HG03457 (cell line): ENCODE results near the gene ZBTB25.

Experiments
- ATAC-seq: cut with Tn5 transposase; IDR thresholded peaks from one replicate; pipeline ENCODE4 v1.9.1; 2021; ENCODE audit warnings: moderate number of reproducible peaks; ENCODE audit not compliant: unreplicated experiment

Gene ZBTB25

GRCh38 chr14:64478634-64479250 is 24.9 kb downstream of the ZBTB25 start:
- ATAC-seq = no peak

DNA sequence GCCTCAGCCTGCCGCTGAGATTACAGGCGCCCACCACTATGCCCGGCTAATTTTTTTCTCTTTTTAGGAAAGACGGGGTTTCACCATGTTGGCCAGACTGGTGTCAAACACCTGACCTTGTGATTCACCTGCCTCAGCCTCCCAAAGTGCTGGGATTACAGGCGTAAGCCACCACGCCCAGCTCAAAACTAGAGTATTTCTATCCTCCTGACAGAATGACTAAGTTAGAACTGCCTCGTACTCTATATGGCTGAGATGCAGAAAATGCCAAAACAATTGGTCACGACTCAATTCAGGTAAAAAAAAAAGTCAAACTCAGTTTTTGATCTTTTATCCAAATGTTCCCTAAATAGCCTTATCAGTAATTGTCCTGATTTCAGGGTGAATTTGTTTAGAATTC is 27.2 kb downstream of the ZBTB25 start:
- no peak for ATAC-seq

DNA sequence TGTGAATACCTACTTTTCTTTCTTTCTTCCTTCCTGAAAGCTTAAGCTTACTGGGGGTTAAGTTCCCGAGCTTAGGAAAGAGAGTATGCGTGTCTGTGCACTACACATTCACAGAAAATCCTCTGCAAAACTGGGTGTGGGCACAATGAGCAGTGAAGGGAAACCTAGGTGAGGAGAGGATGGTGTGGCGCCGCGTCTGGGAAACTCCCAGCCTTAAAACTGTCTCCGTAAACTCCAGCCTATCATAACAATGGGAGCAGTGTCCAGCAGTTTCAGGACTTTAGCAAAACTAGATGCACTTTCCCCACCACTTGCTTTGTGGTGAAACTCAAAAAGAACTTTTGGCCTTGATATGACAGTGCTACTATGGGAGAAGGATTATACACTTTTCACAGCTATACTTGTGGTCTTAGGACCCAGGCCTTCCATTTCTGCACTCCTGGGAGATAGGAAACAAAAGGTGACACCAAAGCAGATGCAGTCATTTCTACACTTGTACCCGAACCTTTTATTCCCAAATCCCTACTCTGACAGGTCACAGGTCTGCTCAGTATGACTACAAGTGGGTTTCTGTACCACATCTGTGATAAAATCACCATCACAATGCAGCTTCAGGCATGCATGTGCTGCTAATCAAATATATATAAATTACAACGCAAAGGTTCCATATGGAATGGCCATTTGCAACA is 27.9 kb downstream of the ZBTB25 start:
- no peak for ATAC-seq

- no peak for ATAC-seq
Measured at GRCh38 chr14:64474698-64475097, 28.9 kb downstream of the ZBTB25 start.

DNA sequence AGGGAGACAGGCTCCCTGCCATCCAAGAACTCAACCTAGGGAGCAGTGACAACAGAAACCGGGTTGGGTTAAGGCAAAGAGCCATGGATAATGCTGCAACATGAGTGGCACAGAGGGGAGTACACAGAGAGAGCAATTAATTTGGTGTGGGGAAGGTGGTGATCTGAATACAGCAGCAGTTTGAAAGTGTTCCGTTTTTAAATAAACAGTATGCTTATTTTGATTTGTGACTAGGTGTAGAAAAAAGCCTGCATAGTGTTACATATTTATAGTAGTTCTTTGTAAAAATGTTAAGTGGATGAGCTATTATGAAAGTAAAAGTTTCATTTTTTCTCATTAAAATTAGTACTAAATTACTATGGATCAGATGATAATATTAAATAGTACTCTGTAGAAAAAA is 29.6 kb downstream of the ZBTB25 start:
- no peak for ATAC-seq

DNA sequence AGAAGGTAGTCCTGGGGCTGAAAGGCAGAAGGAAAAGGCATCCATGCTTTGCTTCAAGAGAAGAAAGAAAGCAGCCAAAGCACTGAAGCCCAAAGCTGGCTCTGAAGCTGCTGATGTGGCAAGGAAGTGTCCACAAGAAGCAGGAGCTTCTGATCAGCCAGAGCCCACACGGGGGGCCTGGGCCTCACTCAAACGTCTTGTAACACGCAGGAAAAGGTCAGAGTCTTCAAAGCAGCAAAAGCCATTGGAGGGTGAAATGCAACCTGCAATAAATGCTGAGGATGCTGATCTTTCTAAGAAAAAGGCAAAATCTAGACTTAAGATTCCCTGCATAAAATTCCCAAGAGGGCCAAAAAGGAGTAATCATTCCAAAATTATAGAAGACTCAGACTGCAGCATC is 35.2 kb downstream of the ZBTB25 start:
- ATAC-seq = no peak

- no peak for ATAC-seq
Measured at GRCh38 chr14:64467566-64467965, 36.1 kb downstream of the ZBTB25 start.

DNA sequence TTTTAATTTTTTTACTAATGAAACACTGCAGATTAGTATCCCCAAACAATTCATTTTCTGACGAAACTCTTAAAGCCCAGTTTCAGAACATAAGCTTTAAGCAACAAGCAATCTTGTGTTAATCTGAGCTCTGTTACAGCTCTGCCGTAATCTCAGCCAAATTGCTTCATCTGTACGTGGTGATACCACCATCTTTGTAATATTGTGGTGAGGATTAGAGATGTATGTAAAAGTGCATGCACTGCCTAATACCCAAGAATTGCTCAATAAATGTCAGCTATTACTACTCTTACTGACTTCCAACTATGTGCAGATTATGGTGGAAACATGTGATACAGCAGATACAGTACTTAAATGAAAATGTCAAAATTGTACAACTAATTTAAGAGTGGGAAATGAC is 36.5 kb downstream of the ZBTB25 start:
- no peak for ATAC-seq

DNA sequence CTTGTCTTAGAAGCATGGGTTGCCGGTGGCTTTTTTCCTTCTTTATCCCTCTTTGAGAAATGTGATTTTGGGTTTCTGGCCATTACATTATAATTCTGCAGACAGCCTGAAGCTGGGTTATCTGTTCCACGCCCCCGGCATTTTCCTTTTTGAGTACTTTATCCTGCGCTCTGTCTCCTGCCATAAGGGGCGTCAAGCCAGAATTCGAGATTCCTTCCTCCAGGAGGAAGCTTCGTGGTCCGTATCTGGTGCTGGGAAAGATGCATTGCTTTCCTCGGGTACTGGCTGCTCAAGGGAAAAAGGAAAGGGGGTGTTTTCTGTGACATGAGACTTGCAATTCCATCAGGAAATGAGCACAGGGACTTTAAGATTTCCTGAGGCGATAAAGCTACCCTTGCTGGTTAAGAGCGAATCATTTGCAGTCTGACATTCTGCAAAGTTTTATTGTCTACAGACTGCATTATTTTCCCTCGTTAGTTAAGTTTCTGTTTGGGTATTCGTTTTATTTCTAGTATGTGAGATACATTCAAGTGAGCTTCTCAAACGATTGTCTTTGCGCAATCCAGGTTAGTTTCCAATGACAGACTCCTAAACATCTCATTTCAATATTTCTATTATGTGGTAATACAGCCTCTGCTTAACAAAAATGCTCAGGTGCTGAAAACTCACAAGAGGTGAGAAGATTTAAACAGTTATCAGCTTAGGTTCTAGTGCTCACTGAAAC is 37.6 kb downstream of the ZBTB25 start:
- no peak for ATAC-seq

DNA sequence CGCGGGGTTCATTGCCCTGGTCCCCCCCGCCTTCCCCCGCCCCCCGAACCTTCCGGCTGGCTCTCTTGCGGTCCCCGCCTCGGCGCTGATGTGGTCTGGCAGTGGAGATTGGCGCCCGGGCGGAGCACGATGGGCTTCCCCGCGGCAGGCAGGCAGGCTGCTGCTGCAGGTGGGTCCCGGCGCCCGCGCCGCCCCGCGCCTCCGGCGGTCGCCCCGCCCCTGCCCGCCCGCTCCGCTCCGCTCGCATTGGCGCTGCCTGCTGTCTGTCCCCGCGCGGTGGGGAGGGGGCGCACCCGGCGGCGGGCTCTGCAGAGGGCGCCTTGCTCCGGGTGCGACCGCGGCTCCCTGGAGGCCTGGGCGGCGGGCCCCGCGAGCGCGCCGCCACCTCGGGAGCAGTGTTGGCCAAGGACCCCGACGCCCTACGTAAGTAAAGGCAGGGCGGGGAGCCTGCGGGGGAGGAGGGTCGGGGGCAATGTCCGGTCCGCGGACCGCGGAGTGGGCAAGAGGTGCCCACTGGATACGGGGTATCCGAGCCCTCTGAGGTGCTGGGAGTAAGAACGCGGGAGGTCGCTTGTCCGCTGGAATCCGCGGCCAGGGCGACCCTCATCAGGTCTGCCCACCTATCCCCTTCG is 38.3 kb downstream of the ZBTB25 start, which contains the start of gene AKAP5:
Gene AKAP5, plus strand, starts transcription at position 309 of the 632 bp plus-strand sequence. CDS start 2,896 bp downstream, outside the sequence.
- no peak for ATAC-seq

DNA sequence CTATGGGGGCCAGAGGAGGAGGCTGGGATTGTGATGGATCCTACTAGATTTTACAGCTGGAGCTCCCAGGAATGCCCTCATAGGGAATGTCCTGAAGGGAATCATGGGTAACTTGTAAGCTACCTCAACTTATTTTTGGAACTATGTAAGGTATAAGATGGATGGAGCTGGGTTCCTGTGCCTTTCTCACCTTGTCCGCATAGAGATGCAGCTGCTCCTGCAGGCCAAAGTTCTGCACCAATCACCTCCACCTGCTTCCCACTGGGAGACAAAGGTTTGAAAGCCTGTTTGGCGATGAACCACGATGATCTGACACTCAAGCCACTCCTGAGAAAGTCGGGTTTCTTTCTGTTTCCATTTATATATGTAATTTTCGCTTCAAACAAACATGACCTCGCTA is 39.0 kb downstream of the ZBTB25 start:
- no peak for ATAC-seq

DNA sequence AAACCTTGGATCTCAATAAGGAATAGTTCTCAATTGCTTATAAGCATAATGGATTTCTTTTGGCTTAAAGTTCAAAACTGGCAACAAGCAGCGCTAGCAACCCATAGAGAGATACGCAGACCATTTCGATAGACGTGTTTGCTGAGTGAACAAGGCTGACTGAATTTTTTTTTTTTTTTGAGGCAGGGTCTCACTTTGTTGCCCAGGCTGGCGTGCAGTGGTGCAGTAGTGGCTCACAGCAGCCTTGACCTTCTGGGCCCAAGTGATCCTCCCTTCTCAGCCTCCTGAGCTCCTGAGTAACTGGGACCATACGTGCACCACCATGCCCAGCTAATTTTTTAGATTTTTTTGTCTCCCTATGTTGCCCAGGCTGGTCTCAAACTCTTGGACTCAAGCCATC is 39.8 kb downstream of the ZBTB25 start:
- no peak for ATAC-seq

DNA sequence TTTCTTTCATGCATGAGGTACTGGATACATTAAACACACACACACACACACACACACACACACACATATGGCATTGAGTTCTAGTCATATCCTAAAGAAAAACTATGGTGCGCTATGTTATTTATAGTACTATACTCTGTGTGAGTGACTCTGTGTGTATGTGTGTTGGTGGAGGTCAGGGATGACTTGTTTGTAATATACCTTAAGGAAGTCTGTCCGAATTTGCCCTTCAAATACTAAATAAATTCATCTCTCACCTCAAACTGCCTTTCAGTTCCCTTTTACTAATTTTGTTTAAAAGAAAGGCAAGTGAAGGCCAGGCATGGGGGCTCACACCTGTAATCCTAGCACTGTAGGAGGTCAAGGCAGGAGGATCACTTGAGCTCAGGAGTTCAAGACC is 40.4 kb downstream of the ZBTB25 start:
- no peak for ATAC-seq

GRCh38 chr14:64461221-64461620 is 42.4 kb downstream of the ZBTB25 start:
- ATAC-seq = no peak

GRCh38 chr14:64459405-64460136 is 44.1 kb downstream of the ZBTB25 start:
- no peak for ATAC-seq

GRCh38 chr14:64454671-64455070 is 49.0 kb downstream of the ZBTB25 start:
- no peak for ATAC-seq

GRCh38 chr14:64450255-64450654 is 53.4 kb downstream of the ZBTB25 start:
- ATAC-seq = no peak

GRCh38 chr14:64447876-64448670 is 55.6 kb downstream of the ZBTB25 start:
- ATAC-seq = no peak

DNA sequence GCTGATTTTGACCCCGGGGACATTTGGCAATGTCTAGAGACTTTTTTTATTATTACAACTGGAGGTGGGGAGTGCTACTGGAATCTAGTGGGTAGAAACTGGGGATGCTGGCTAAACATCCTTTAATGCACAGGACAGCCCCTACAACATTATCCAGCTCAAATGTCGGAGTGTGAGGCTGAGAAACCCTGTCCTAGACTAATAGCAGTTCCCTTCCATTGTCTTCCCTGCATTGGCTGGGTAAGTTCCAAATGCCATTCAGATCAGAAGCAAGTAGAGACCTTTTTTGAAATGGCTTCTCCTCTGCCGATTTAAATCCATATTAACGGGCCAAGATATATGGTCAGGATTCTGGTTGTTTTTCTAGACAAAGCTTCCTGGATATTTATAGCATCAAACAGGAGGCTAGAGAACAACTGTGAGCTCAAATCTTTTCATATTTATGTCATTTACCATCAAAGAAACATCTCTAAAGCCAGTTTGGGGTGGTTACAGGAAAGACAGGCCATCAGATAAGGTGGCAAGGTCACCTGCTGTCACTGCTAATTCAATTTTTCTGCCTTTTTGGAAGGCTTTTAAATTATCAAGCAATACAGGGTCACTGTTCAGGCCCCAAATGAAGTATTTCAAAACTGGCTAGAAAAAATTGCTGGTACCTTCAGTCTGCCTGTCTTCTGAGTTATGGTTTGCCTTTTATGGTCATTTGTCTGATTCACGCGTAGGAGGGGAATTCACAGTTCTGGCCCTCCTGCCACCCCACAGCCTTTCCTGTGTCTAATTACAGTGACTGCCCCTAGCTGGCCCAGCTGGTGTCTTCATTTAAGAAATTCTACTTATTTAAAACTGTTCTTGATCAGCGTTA is 58.4 kb downstream of the ZBTB25 start:
- peak; percentile 84 for ATAC-seq
